ENCODE measurements around the gene HS3ST5. TPM values are rescaled to one million over a fixed set of nuclear protein-coding genes. Genes with fewer than 3 reads are reported as not detected.

The HS3ST5 gene
- total RNA-seq, 1 donor from 2014 or later, result 0.11 TPM

DNA sequence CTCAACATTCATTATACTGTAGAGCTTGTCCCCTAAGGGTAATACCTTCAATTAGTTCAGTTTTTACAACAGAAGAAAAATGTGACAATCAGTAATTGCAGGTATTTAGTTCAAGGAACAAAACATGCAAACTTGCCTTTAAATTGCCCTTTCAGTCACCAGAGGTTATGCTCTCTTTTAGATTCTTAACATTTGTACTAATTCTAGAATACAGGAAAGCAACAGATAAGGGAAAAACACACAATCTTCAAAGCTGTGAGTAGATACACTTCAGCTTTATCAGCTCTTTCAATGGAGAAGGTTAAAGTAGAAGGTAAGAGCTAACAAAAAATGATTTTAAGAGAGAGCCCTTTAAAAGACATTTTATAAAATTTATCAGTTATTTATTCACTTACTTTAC, 173.1 kb downstream of the HS3ST5 start:
- H3K27ac Mint-ChIP-seq (ENCODE audit: unreplicated experiment), result no peak overlapping the region
- DNase-seq (ENCODE audit: extremely low spot score, unreplicated experiment), result no peak
- H3K36me3 Mint-ChIP-seq (ENCODE audit: unreplicated experiment), result no peaks in the 10 kb centered on the region
- peaks cover 3% of the 10 kb centered on the region for H3K27me3 Mint-ChIP-seq (ENCODE audit: unreplicated experiment)
- H3K4me3 Mint-ChIP-seq (ENCODE audit: unreplicated experiment), result no peak overlapping the region
- no peak for TF ChIP-seq CTCF (IDR thresholded peaks at IDR 0.05)
- no peaks in the 10 kb centered on the region for H3K9me3 Mint-ChIP-seq (ENCODE audit: unreplicated experiment)
- H3K4me1 Mint-ChIP-seq (ENCODE audit: unreplicated experiment), result no peaks in the 10 kb centered on the region

GRCh38 chr6:114167583-114168576, 174.9 kb downstream of the HS3ST5 start:
- no peak for TF ChIP-seq CTCF (IDR thresholded peaks at IDR 0.05)
- H3K27me3 Mint-ChIP-seq (ENCODE audit: unreplicated experiment), result peaks cover 3% of the 10 kb centered on the region
- no peak overlapping the region for H3K4me3 Mint-ChIP-seq (ENCODE audit: unreplicated experiment)
- DNase-seq (ENCODE audit: extremely low spot score, unreplicated experiment), result no peak
- no peaks in the 10 kb centered on the region for H3K4me1 Mint-ChIP-seq (ENCODE audit: unreplicated experiment)
- H3K9me3 Mint-ChIP-seq (ENCODE audit: unreplicated experiment), result no peaks in the 10 kb centered on the region
- no peak overlapping the region for H3K27ac Mint-ChIP-seq (ENCODE audit: unreplicated experiment)
- no peaks in the 10 kb centered on the region for H3K36me3 Mint-ChIP-seq (ENCODE audit: unreplicated experiment)

DNA sequence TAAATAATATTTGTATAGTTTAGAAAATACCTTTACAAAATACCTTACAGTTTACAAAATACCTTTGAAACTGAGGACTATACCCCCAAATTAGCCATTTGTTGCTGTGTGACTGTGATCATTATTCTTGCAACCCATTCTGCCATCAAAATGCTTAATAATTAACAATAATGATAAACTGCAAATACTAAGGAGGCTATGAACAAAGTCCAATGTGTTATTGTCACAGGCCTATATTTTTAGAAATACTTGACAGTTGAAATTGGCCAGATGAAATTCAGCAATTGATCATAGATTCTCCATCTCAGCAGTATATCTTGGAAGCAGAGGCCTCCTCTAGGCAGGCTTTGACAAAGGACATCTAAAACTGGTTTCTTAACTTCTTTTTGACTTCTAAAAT, 178.6 kb downstream of the HS3ST5 start:
- peaks cover 4% of the 10 kb centered on the region for H3K4me1 Mint-ChIP-seq (ENCODE audit: unreplicated experiment)
- DNase-seq (ENCODE audit: extremely low spot score, unreplicated experiment), result no peak
- H3K36me3 Mint-ChIP-seq (ENCODE audit: unreplicated experiment), result no peaks in the 10 kb centered on the region
- TF ChIP-seq CTCF (IDR thresholded peaks at IDR 0.05), result no peak
- no peak overlapping the region for H3K4me3 Mint-ChIP-seq (ENCODE audit: unreplicated experiment)
- no peaks in the 10 kb centered on the region for H3K9me3 Mint-ChIP-seq (ENCODE audit: unreplicated experiment)
- H3K27ac Mint-ChIP-seq (ENCODE audit: unreplicated experiment), result no peak overlapping the region
- H3K27me3 Mint-ChIP-seq (ENCODE audit: unreplicated experiment), result peaks cover under 1% of the 10 kb centered on the region

- H3K27ac Mint-ChIP-seq (ENCODE audit: unreplicated experiment), result no peak overlapping the region
- H3K36me3 Mint-ChIP-seq (ENCODE audit: unreplicated experiment), result no peaks in the 10 kb centered on the region
- no peaks in the 10 kb centered on the region for H3K27me3 Mint-ChIP-seq (ENCODE audit: unreplicated experiment)
- no peak for DNase-seq (ENCODE audit: extremely low spot score, unreplicated experiment)
- no peaks in the 10 kb centered on the region for H3K9me3 Mint-ChIP-seq (ENCODE audit: unreplicated experiment)
- TF ChIP-seq CTCF (IDR thresholded peaks at IDR 0.05), result no peak
- peaks cover 8% of the 10 kb centered on the region for H3K4me1 Mint-ChIP-seq (ENCODE audit: unreplicated experiment)
- H3K4me3 Mint-ChIP-seq (ENCODE audit: unreplicated experiment), result no peak overlapping the region
Observed at GRCh38 chr6:114162691-114163347, 180.0 kb downstream of the HS3ST5 start.

DNA sequence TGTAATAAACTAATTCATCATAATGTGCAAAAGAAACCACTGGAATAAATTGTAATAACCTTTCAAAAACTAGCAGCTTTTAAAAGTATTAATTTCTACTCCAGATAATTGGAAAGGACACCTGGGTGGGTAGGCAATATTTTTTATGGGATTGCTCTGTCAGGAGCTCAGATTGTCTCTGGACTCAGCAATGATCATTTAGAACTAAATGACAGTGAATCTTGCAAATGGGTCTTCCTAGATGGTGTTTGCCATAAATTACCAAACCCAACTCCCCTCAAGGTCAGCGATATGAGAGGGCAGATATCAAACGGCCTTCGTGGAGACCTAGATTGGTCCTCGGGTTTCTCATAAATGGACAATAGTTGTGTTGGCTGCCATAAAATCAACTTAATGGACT, 181.9 kb downstream of the HS3ST5 start:
- TF ChIP-seq CTCF (IDR thresholded peaks at IDR 0.05), result no peak
- H3K9me3 Mint-ChIP-seq (ENCODE audit: unreplicated experiment), result no peaks in the 10 kb centered on the region

More for the DNA sequence above, 181.9 kb downstream of the HS3ST5 start:
- peaks cover 8% of the 10 kb centered on the region for H3K4me1 Mint-ChIP-seq (ENCODE audit: unreplicated experiment)
- H3K4me3 Mint-ChIP-seq (ENCODE audit: unreplicated experiment), result no peak overlapping the region
- no peak for DNase-seq (ENCODE audit: extremely low spot score, unreplicated experiment)
- no peaks in the 10 kb centered on the region for H3K27me3 Mint-ChIP-seq (ENCODE audit: unreplicated experiment)
- H3K27ac Mint-ChIP-seq (ENCODE audit: unreplicated experiment), result no peak overlapping the region
- no peaks in the 10 kb centered on the region for H3K36me3 Mint-ChIP-seq (ENCODE audit: unreplicated experiment)

Measured in osteocyte (in vitro differentiated cells).